Measurements from ENCODE around the gene DNAJC13. TPM values are rescaled to one million over a fixed set of nuclear protein-coding genes. Genes with fewer than 3 reads are reported as not detected.

Gene DNAJC13
- total and polyA plus RNA-seq, 12 donors: 6.3 to 40.5 (median 30.8) TPM

DNA sequence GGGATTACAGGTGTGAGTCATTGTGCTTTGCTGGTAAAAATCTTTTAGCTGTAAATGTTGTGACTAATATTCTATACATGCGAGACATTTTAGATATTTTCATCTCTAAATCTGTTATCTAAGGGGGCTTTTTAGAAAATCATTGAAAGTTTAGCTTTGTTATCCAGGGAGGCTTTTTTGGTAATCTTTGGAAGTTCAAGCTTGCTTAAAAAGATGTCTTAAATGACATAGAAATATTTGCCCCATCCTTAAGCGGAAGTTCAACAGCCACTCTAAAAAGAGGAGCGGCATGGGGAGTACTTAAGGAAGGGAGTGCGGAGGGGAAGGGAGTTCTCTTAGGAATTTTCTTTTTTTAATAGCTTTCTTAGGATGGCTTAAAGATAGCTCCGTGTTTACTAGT, 26.1 kb downstream of the DNAJC13 start:
- intact Hi-C loops (cut with DNase I): no loop called here

GRCh38 chr3:132444383-132444782, 27.1 kb downstream of the DNAJC13 start:
- H3K4me1 ChIP-seq: peaks cover 8 to 54% (median 33%) of the 10 kb centered on the region in 9 donors
- no peak overlapping the region for H3K4me3 ChIP-seq
- H3K27ac ChIP-seq: peak overlapping the region in 1 of 10 donors; percentile 56

More for the DNA sequence above, 26.1 kb downstream of the DNAJC13 start:
- 94% methylated on average over 5 of the region's 5 CpGs for WGBS, 2 donors
- Histone ChIP-seq H3K27ac (no peak overlapping the region), H3K9me3 (no peaks in the 10 kb centered on the region), H3K27me3 (no peaks in the 10 kb centered on the region), H3K36me3 (peaks cover 0 to 10% (median 0%) of the 10 kb centered on the region in 9 donors), H3K4me3 (no peak overlapping the region), H3K4me1 (peaks cover 3 to 48% (median 23%) of the 10 kb centered on the region in 9 donors)
- TF ChIP-seq, protein P1, sequence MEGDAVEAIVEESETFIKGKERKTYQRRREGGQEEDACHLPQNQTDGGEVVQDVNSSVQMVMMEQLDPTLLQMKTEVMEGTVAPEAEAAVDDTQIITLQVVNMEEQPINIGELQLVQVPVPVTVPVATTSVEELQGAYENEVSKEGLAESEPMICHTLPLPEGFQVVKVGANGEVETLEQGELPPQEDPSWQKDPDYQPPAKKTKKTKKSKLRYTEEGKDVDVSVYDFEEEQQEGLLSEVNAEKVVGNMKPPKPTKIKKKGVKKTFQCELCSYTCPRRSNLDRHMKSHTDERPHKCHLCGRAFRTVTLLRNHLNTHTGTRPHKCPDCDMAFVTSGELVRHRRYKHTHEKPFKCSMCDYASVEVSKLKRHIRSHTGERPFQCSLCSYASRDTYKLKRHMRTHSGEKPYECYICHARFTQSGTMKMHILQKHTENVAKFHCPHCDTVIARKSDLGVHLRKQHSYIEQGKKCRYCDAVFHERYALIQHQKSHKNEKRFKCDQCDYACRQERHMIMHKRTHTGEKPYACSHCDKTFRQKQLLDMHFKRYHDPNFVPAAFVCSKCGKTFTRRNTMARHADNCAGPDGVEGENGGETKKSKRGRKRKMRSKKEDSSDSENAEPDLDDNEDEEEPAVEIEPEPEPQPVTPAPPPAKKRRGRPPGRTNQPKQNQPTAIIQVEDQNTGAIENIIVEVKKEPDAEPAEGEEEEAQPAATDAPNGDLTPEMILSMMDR (IDR thresholded peaks at IDR 0.05): no peak
- DNase-seq (no peak), ATAC-seq (no peak)

DNA sequence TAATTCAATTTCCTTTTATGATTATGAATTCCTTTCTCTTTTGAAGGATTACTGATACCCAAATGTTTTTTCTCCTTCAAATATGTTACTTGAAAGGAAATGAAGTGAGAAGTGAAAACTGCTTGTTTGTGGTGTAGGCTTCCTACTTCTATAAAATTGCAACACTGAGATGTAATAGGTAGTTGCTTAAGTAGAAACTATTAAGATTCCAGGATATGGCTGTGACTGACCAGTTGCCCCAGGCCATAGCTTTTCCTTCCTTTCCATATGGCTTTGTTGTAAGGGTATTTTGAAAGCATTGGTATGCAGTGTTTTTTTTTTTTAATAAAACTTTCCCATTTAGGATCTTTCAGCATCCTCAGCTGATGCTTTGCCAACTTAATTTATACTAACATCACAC, 28.5 kb downstream of the DNAJC13 start:
- no peaks in the 10 kb centered on the region for H3K27me3 ChIP-seq
- H3K4me1 ChIP-seq: peaks cover 8 to 57% (median 37%) of the 10 kb centered on the region in 9 donors
- H3K9me3 ChIP-seq: no peaks in the 10 kb centered on the region
- TF ChIP-seq, protein P1 (IDR thresholded peaks at IDR 0.05): no peak
- peaks cover 0 to 17% (median 2%) of the 10 kb centered on the region in 9 donors for H3K36me3 ChIP-seq
- intact Hi-C loops (cut with DNase I): no loop called here
- DNase-seq (no peak), ATAC-seq (peak in 1 of 8 donors; percentile 60)
- peak overlapping the region in 1 of 10 donors; percentile 56 for H3K27ac ChIP-seq
- no peak overlapping the region for H3K4me3 ChIP-seq

More at GRCh38 chr3:132444383-132444782, 27.1 kb downstream of the DNAJC13 start:
- intact Hi-C loops (cut with DNase I): no loop called here
- H3K27me3 ChIP-seq: no peaks in the 10 kb centered on the region
- DNase-seq (no peak), ATAC-seq (no peak)
- H3K36me3 ChIP-seq: peaks cover 0 to 12% (median 0%) of the 10 kb centered on the region in 9 donors
- TF ChIP-seq, protein P1 (IDR thresholded peaks at IDR 0.05): no peak
- H3K9me3 ChIP-seq: no peaks in the 10 kb centered on the region

- ATAC-seq (peak; percentile 51 to 81 (median 73)), DNase-seq (peak; percentile 21 to 82)
- no peaks in the 10 kb centered on the region for H3K9me3 ChIP-seq
- peak overlapping the region in 8 of 10 donors; percentile 45 to 80 (median 72) for H3K27ac ChIP-seq
- peaks cover 8 to 57% (median 37%) of the 10 kb centered on the region in 9 donors for H3K4me1 ChIP-seq
- intact Hi-C loops (cut with DNase I): no loop called here
- TF ChIP-seq, protein P1 (IDR thresholded peaks at IDR 0.05): no peak
- H3K4me3 ChIP-seq: no peak overlapping the region
- 14 to 16% methylated on average over 6 of the region's 6 CpGs for WGBS, 2 donors
- peaks cover 0 to 43% (median 16%) of the 10 kb centered on the region in 9 donors for H3K36me3 ChIP-seq
- H3K27me3 ChIP-seq: no peaks in the 10 kb centered on the region
Measured at GRCh38 chr3:132448216-132448961, 31.1 kb downstream of the DNAJC13 start.

Data from heart right ventricle (tissue), 16 donors.